HepG2 (cell line): Measurements from ENCODE around the gene COPS6. TPM values are rescaled to one million over a fixed set of nuclear protein-coding genes. Genes with fewer than 3 reads are reported as not detected.

Experiments
- FOXA3 ChIP-seq: IDR thresholded peaks from 2 replicates; pipeline ENCODE4 v1.6.1; 2016; ENCODE audit warnings: missing genetic modification reagents, missing compliant biosample characterization
- FOXP1 ChIP-seq, 2 experiments: fragments of 450-650 bp in 1 of 2; IDR thresholded peaks; 2 replicates each; pipeline ENCODE4 v1.6.1; 2017 to 2018; ENCODE audit warnings: antibody characterized with exemption in 1 of 2
- HOXA9 ChIP-seq: sonication (generic); formaldehyde crosslinking; IDR thresholded peaks from 2 replicates; pipeline ENCODE4 v1.8.1; 2022; ENCODE audit warnings: missing genetic modification reagents, mild to moderate bottlenecking, moderate library complexity, borderline replicate concordance
- IKZF1 ChIP-seq: fragments of 450-650 bp; IDR thresholded peaks from 2 replicates; pipeline ENCODE4 v1.7.1; 2016
- NFIB ChIP-seq: sonication (generic); formaldehyde crosslinking; IDR thresholded peaks from 2 replicates; pipeline ENCODE4 v1.9.0; 2021; ENCODE audit warnings: missing genetic modification reagents, mild to moderate bottlenecking, borderline replicate concordance
- POLR2G ChIP-seq: fragments of 200-400 bp; formaldehyde crosslinking; IDR thresholded peaks from 2 replicates; pipeline ENCODE4 v1.6.1; 2018; ENCODE audit warnings: mild to moderate bottlenecking, low read depth, low read length, moderate library complexity
- SAP130 ChIP-seq: IDR thresholded peaks from 2 replicates; pipeline ENCODE4 v1.6.1; 2016; ENCODE audit warnings: low read depth
- TCF12 ChIP-seq, 2 experiments: fragments of 450-650 bp in 1 of 2; sonication (generic) in 1 of 2; formaldehyde crosslinking in 1 of 2; IDR thresholded peaks; 2 replicates each; pipeline versions ENCODE4 v1.6.1 to v1.8.0; 2017 to 2022; ENCODE audit warnings: antibody characterized with exemption in 1 of 2, mild to moderate bottlenecking in 1 of 2, missing genetic modification reagents in 1 of 2, moderate library complexity in 1 of 2
- TOE1 ChIP-seq: sonication (generic); formaldehyde crosslinking; IDR thresholded peaks from 2 replicates; pipeline ENCODE4 v1.4.0; 2020; ENCODE audit warnings: mild to moderate bottlenecking, missing genetic modification reagents
- ZFYVE20 ChIP-seq: sonication (generic); formaldehyde crosslinking; IDR thresholded peaks from 2 replicates; pipeline ENCODE4 v1.8.0; 2023; ENCODE audit warnings: low read depth, mild to moderate bottlenecking, moderate library complexity, missing genetic modification reagents, borderline replicate concordance
- ZNF20 ChIP-seq: sonication (generic); formaldehyde crosslinking; IDR thresholded peaks from 2 replicates; pipeline ENCODE4 v1.4.0; 2020; ENCODE audit warnings: mild to moderate bottlenecking, moderate library complexity, missing genetic modification reagents
- ZNF274 ChIP-seq: sonication (generic); formaldehyde crosslinking; IDR thresholded peaks from 2 replicates; pipeline ENCODE4 v1.5.1; 2020; ENCODE audit warnings: mild to moderate bottlenecking, missing genetic modification reagents
- ZNF446 ChIP-seq: sonication (generic); formaldehyde crosslinking; IDR thresholded peaks from 2 replicates; pipeline ENCODE4 v1.5.0; 2020; ENCODE audit warnings: mild to moderate bottlenecking, missing genetic modification reagents
- ZNF556 ChIP-seq: sonication (generic); formaldehyde crosslinking; IDR thresholded peaks from 2 replicates; pipeline ENCODE4 v1.4.0; 2020; ENCODE audit warnings: mild to moderate bottlenecking, missing genetic modification reagents, borderline replicate concordance
- ZNF777 ChIP-seq: sonication (generic); formaldehyde crosslinking; IDR thresholded peaks from 2 replicates; pipeline ENCODE4 v1.4.0; 2020; ENCODE audit warnings: missing genetic modification reagents
- ZNF878 ChIP-seq: sonication (generic); formaldehyde crosslinking; IDR thresholded peaks from 2 replicates; pipeline ENCODE4 v1.8.1; 2023; ENCODE audit warnings: mild to moderate bottlenecking, missing genetic modification reagents, moderate library complexity
- polyA plus RNA-seq, 8 experiments: library from polyadenylated mRNA; depleted of rRNA in 3 of 8; stranded (reverse) in 7 of 8; unstranded in 1 of 8; fragments of >200 nt; fragmentation: Illumina TruSeq in 4 of 8; extraction: Trizol in 4 of 8; gene quantifications; 2 replicates each; pipeline versions ENCODE4 v1.2.1 to v1.2.3, GENCODE V29; 2011 to 2016; ENCODE audit warnings: low read depth in 4 of 8, missing spikeins in 1 of 8, mixed read lengths in 1 of 8; ENCODE audit not compliant: insufficient read depth in 1 of 8
- total RNA-seq, 5 experiments: library from RNA; depleted of rRNA; stranded (reverse); fragments of >200 nt; fragmentation: Illumina TruSeq; extraction: Trizol; gene quantifications; 2 replicates each; pipeline ENCODE4 v1.2.3, GENCODE V29; 2016; ENCODE audit warnings: low read depth in 1 of 5
- TF ChIP-seq, protein P1 (sequence below): sonication (generic); formaldehyde crosslinking; IDR thresholded peaks from 2 replicates; pipeline ENCODE4 v1.5.0; 2020; ENCODE audit warnings: mild to moderate bottlenecking, missing genetic modification reagents
- TF ChIP-seq, protein P2 (sequence below), 2 experiments: sonication (generic) in 1 of 2; formaldehyde crosslinking in 1 of 2; IDR thresholded peaks; 2 replicates each; pipeline versions ENCODE4 v1.5.1 to v1.6.1; 2011 to 2020; ENCODE audit warnings: borderline replicate concordance in 1 of 2, low read depth in 1 of 2, low read length in 1 of 2, mild to moderate bottlenecking in 1 of 2, missing genetic modification reagents in 1 of 2, moderate library complexity in 1 of 2
- TF ChIP-seq, protein P3 (sequence below): IDR thresholded peaks from 2 replicates; pipeline ENCODE4 v1.6.1; 2016; ENCODE audit warnings: mild to moderate bottlenecking, missing biosample characterization, missing genetic modification reagents
- TF ChIP-seq, protein P4 (sequence below): sonication (generic); formaldehyde crosslinking; IDR thresholded peaks from 2 replicates; pipeline ENCODE4 v1.5.1; 2020; ENCODE audit warnings: missing genetic modification reagents, mild to moderate bottlenecking, borderline replicate concordance

Gene COPS6
- total and polyA plus RNA-seq, 2 of the 13 experiments (the other 11 are each of a cell fraction or from before 2014, with no cell fraction given) = 33.4 to 117 TPM

DNA sequence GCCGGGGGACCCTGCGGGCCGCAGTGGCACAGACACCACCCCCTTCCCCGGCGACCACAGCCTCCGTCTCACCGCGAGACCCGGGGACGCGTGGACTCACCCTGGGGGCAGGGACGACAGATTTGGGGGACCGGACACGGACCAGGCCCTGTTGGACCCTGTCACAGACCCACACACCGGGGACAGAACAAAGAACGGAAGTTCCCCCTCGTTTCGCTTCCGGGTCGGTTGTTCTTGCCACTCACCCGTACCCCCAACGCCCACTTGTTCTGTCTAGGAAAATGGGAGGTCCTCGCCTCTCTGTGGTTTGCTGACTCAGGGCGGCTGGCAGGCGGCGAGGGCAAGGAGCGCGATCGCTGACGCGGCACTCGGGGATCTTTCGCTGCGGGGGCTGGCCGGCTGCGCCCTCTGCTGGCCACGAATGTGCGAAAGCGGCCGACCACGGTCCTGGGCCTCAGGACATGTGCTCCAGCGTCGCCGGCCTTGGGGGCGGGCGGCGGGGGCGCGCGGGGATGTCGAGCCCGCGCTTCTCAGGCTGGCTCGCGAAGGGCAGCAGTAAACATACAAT is 7.2 kb upstream of the COPS6 start, which contains the start of gene ZNF3 (continued):
- TF ChIP-seq ZNF556 (peak; percentile 92; the same call in 1 of the 2 replicates), POLR2G (peak; percentile 78; the same call in 1 of the 2 replicates), ZNF446 (CRISPR knock-in tag) (no peak; the same call in 1 of the 2 replicates), SAP130 (peak; percentile 97), FOXP1 (IDR thresholded peaks at IDR 0.05) (no peak), FOXP1 (CRISPR knock-in tag; IDR thresholded peaks at IDR 0.05) (0 out of 2 replicates have a peak, but pooled peaks have one; percentile 7), ZNF274 (peak; percentile 93), ZNF20 (CRISPR knock-in tag) (peak; percentile 92; the same call in 1 of the 2 replicates), ZNF878 (CRISPR knock-in tag) (peak; percentile 98), FOXA3 (peak; percentile 80), ZNF777 (no peak; the same call in 1 of the 2 replicates), HOXA9 (peak; percentile 61), ZFYVE20 (CRISPR knock-in tag) (0 out of 2 replicates have a peak, but pooled peaks have one; percentile 31), TOE1 (peak; percentile 72), NFIB (CRISPR knock-in tag) (no peak), IKZF1 (no peak), TCF12 (IDR thresholded peaks at IDR 0.05) (no peak), TCF12 (CRISPR knock-in tag; IDR thresholded peaks at IDR 0.05) (peak; percentile 70; the same call in 1 of the 2 replicates)
- TF ChIP-seq, protein P1, sequence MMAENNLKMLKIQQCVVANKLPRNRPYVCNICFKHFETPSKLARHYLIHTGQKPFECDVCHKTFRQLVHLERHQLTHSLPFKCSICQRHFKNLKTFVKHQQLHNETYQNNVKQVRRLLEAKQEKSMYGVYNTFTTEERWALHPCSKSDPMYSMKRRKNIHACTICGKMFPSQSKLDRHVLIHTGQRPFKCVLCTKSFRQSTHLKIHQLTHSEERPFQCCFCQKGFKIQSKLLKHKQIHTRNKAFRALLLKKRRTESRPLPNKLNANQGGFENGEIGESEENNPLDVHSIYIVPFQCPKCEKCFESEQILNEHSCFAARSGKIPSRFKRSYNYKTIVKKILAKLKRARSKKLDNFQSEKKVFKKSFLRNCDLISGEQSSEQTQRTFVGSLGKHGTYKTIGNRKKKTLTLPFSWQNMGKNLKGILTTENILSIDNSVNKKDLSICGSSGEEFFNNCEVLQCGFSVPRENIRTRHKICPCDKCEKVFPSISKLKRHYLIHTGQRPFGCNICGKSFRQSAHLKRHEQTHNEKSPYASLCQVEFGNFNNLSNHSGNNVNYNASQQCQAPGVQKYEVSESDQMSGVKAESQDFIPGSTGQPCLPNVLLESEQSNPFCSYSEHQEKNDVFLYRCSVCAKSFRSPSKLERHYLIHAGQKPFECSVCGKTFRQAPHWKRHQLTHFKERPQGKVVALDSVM (CRISPR knock-in tag) = peak; percentile 81
- TF ChIP-seq, protein P2, sequence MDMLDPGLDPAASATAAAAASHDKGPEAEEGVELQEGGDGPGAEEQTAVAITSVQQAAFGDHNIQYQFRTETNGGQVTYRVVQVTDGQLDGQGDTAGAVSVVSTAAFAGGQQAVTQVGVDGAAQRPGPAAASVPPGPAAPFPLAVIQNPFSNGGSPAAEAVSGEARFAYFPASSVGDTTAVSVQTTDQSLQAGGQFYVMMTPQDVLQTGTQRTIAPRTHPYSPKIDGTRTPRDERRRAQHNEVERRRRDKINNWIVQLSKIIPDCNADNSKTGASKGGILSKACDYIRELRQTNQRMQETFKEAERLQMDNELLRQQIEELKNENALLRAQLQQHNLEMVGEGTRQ (IDR thresholded peaks at IDR 0.05; ENCODE audit: low read depth, low read length) = no peak
- TF ChIP-seq, protein P2 (CRISPR knock-in tag; IDR thresholded peaks at IDR 0.05; ENCODE audit: borderline replicate concordance) = peak; percentile 41; the same call in 1 of the 2 replicates
- TF ChIP-seq, protein P3, sequence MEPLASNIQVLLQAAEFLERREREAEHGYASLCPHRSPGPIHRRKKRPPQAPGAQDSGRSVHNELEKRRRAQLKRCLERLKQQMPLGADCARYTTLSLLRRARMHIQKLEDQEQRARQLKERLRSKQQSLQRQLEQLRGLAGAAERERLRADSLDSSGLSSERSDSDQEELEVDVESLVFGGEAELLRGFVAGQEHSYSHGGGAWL (CRISPR knock-in tag) = peak; percentile 78
- TF ChIP-seq, protein P4, sequence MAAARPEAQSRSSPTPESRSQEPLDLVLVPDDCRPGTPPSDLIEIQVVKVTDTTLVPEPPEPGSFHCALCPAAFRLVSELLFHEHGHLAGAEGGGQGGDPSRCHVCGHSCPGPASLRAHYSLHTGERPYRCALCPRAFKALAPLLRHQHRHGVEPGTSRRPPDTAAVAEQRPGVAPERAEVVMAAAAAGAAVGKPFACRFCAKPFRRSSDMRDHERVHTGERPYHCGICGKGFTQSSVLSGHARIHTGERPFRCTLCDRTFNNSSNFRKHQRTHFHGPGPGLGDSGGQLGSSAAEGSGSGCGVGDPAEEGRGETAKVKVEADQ = peak; percentile 45; the same call in 1 of the 2 replicates
